ENCODE measurements around the gene TBX18.

Gene TBX18

GRCh38 chr6:84772428-84773132 lies 8.2 kb upstream of the TBX18 start:
- DNase-seq = no peak

DNA sequence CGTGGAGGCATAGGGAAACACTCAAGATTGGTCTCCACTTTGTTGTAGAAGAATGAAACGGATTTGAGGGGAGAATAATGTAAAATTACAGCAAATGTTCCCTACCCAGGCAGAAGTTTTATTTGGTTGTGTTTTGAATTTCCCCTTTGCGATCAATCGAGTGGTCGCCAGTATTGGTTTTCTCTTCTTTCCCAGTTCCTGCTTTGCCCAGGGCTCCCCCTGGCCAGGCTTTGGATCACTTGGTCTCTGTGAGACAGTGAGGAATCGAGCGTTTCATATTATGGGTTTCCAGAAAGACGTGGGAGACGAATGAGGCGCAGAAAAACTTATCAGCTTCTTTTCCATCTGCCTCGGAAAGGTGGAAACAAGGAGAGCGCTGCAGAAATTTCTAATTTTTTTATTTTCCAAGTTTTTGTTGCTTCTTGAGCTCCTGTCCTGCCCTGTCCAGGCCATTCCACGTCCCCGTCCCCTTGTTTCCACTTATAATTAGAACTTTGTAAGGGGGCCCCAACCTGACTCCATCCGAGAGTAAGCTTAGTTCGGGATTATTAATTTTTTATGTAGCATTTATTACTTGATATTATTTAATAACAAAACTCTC lies 7.5 kb upstream of the TBX18 start:
- no peak for DNase-seq

DNA sequence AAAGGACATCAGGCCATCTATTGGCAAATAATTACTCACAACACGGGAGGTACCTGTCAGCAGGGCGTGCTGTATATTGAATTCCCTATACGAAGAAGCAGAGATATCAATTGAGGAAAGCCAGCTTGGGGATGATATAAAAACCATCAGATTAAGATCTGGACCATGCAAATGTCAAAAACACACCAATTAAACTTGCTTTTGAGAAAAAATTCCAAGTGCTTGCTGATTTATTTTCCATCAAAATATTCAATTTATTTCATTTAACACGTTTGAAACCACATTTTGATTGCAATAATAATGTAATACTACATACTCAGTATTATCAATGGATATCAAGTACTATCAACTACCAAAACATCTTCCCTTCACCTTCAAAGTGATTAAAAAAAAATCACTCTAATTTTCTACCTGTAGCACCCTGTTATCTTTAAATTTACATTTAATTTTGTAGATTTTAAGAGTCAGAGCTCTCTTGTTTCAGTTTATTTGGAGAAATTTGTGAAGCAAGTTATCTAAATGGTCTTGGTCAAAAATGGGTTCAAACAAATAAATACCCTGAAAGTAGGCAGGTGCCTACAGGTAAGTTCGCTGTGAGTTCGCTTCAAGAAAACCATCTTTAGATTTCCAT lies 6.8 kb upstream of the TBX18 start:
- DNase-seq = no peak

DNA sequence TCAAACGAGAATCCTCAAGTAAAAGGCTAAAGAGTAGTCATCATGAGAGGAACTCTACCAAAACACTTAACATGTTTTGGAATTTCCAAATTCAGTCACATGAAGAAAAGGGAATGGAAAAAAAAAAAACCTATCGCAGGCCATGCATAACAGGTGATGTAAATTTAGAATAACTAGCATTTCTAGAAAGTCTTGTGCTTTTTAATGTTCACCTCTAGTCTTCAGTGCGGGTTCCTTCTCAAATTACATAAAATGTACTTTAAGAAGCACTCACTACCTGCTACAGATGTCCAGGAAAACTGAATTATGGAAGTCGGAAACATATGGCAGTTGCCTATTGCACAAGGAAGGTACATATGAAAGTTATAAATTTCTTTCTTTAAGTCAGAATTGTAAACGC lies 6.1 kb upstream of the TBX18 start:
- no peak for DNase-seq

- DNase-seq = no peak
Observed at GRCh38 chr6:84769306-84769705, 4.9 kb upstream of the TBX18 start.

GRCh38 chr6:84768442-84769174 lies 4.2 kb upstream of the TBX18 start:
- DNase-seq = no peak

DNA sequence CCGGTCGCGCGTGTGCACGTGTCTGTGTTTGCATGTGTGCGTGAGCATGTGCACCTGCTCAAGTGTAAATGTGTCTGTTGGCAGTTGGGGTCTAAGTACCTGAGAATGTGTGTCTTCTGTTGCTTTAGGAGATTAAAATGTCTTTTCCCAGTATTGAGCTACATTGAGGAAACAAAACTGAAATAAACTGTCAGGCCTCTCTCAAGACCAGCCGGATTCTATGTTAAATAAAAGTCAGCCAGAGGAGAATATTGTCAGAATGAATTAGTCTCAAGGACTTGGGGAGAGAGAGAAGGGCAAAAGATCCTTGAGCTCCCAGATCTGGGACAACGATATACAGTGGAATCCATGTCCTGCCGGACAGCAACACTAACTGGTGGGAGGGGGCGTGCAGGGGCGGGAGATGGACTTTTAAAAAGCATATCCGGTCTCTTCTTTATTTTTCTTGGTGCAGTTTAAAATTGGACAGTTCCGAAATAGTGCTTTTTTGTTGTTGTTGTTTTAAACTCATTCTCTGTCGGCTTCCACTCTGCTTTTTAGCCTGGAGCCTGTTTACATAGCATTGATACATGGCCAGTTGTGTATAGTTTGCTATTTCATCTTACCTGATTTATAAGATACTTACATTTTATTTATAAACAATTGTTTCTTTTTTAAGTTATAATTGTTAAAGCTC lies 3.3 kb upstream of the TBX18 start:
- DNase-seq = no peak

DNA sequence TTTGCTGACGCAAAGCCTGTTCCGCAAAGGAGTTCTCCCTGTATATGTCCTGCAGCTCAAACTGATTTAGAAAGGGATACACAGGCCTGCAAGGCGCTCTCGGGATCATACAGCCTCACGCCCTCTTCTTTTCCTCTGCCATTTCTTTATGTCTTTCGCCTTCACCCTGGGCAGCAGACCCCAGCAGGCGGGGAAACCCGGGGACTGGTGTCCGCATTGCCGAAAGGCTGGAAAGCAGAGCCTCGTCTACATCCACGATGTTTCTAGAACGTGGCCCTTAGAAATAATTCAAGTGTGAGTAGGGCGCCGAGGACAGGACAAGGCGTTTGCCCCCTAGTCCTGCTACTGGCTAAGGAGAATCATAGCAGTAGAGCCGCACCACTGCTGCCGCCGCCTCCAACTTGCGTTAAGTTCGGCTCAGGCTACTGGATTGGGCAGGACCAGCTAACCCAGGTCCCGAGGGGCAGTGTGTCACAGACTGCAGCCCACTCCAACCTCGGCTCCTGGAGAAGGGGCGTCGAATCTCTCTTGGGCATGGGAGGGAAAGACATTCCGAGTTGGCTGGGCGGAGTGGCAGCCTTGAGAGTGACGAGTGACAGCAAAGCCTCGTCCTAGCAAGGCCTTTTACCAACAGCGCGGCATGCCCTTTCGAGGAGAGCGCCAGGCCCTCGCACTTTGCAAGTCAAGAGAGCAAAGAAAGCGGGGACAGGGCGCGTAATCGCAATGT lies 2.6 kb upstream of the TBX18 start:
- no peak for DNase-seq

GRCh38 chr6:84766118-84766798 lies 1.9 kb upstream of the TBX18 start:
- DNase-seq = no peak

DNA sequence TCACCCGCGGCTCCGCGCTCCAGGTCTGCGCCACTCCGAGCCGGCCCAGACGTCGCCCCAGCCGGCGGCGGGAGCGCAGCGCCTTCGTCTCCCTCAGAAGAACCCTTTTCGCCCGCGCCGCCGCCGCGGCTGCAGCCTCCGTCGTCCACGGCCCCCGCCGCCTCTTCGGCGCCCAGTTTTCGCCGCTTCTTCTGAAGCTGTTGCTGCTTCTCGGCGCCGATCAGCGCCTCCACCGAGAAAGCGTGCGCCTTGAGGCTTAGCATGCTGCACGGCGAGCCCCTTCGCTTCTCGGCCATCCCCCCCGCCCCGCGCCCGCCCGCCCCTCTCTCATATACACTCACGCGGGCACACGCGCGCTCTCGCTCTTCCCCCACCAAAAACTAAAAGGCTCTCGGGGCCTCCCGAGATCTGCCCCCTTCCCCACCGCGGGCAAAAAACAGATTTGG lies 489 bp downstream of the TBX18 start:
- DNase-seq = no peak

- DNase-seq = no peak
Observed at GRCh38 chr6:84763003-84763885, 1.2 kb downstream of the TBX18 start.

- DNase-seq = no peak
Observed at GRCh38 chr6:84762220-84763002, 2.0 kb downstream of the TBX18 start.

GRCh38 chr6:84758486-84758885 lies 5.9 kb downstream of the TBX18 start:
- no peak for DNase-seq

- no peak for DNase-seq
Observed at GRCh38 chr6:84756877-84757276, 7.5 kb downstream of the TBX18 start.

DNA sequence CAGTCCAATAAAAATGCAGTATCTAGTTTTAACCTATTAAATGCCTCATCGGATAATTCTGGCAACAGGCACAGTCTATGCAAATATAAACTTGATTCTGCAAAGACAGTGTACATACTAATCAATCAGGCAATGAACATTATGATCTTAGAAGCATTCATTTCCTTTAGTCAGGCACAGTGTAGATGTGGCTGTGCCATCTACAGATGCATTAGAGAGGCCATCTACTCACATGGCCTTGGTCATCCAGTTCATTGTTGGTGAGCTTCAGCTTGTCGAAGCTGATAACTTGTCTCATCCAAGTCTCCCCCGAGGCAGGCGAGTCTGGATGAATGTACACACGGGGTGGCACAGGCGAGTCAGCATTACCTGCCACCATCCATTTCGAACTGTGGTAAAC lies 7.9 kb downstream of the TBX18 start:
- no peak for DNase-seq

DNA sequence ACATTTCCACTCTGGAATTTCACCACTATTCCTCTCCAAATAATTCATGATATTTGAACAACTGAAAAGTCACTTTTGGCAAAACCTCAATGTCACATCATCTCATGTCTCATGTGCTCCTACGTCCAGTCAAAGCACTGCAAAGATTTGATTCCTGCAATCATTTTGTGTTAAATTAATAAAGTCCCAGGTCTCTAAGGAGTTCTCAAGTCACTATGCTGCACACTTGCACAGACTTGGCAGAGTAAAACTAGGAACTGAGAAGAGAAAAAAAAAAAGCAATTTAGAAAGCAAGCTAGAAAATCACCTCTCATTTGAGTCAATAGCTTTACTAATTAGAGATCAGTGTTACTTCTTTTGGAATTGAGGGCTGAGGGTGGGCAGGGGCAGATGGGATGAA lies 11.2 kb downstream of the TBX18 start:
- no peak for DNase-seq

GRCh38 chr6:84752118-84752850 lies 12.1 kb downstream of the TBX18 start:
- no peak for DNase-seq

GRCh38 chr6:84749181-84749580 lies 15.2 kb downstream of the TBX18 start:
- no peak for DNase-seq

DNA sequence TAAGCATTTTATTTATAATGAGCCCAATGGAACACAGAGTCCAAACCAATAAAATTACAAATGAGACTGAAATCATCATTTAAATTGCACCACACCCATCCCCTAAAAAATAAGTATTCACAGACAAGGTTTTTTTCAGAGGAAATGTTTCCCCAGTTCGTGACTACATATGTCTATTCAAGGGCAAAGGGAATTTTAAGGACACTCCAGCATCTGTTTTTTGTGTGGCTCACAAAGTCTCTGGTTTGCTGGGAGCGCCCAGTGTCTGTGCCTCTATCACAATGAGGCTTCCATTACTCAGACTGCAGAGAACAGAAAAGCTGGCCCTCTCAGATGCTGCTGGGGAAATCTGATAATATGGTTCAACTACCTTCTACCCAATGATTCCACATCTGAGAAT lies 16.0 kb downstream of the TBX18 start:
- DNase-seq = no peak
